ENCODE results near the gene ZNF335.
A peak's percentile ranks its signal among the peaks of the same experiment; 100 is the strongest.
"Not testable (repeated sequence)": the region's sequence is repeated elsewhere in the genome, so short reads cannot be mapped to it uniquely, and the experiment has no call there.

Gene ZNF335

DNA sequence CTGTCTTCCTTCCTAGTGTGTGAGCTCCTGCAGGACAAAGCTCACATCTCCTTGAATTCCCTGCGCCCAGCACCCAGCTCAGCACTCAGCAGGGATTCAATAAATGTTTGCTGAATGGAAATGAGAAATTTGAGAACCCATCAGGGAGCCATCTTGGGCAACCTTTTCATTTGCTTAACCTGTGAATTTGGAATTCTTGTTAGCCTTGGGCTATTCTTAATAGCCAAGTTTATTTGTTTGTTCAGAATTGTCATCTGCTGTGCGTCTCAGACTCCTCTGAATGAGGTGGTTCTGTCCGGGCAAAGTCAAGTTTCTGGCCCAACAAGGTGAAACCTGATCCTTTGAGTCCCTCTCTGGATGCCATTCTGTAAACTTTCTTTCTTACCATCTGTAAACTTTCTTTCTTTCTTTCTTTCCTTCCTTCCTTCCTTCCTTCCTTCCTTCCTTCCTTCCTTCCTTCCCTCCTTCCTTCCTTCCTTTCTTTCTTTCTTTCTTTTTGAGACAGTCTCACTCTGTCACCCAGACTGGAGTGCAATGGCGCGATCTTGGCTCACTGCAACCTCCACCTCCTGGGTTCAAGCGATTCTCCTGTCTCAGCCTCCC, 23.6 kb upstream of the ZNF335 start:
- H3K27ac ChIP-seq (ENCODE audit: low read length, poor library complexity, severe bottlenecking); H3K23ac ChIP-seq (ENCODE audit: low read length in 2 of 2); H3K14ac ChIP-seq (ENCODE audit: low read length in 2 of 2); H2BK5ac ChIP-seq (ENCODE audit: low read depth, low read length, poor library complexity, severe bottlenecking); H3K4me3 ChIP-seq (ENCODE audit: insufficient read depth in 1 of 2, low read depth in 1 of 2, low read length in 2 of 2); H2BK12ac ChIP-seq (ENCODE audit: low read length in 2 of 2); DNase-seq; H3K36me3 ChIP-seq (ENCODE audit: control insufficient read depth in 1 of 2, insufficient read depth in 2 of 2, low read depth in 1 of 2, low read length in 2 of 2); H2AK5ac ChIP-seq (ENCODE audit: low read length, severe bottlenecking); H3K79me1 ChIP-seq (replicated peaks; ENCODE audit: low read length, poor library complexity, severe bottlenecking); H2AFZ ChIP-seq (ENCODE audit: low read depth, low read length); H2BK15ac ChIP-seq (ENCODE audit: low read depth, poor library complexity, severe bottlenecking); H3K4me1 ChIP-seq (ENCODE audit: control insufficient read depth, insufficient read depth, low read depth, low read length); H3K4ac ChIP-seq (ENCODE audit: low read depth in 1 of 2, low read length in 2 of 2); H3K4me2 ChIP-seq (ENCODE audit: low read length, poor library complexity, severe bottlenecking); H2BK120ac ChIP-seq (ENCODE audit: low read depth, low read length); H3K9me3 ChIP-seq (ENCODE audit: control insufficient read depth, low read length); H4K8ac ChIP-seq (ENCODE audit: low read length); H3K18ac ChIP-seq (ENCODE audit: low read depth in 1 of 2, low read length in 2 of 2); H4K91ac ChIP-seq (ENCODE audit: low read length); H3K9ac ChIP-seq (ENCODE audit: low read length): not testable (repeated sequence)
- H3K27me3 ChIP-seq (ENCODE audit: control insufficient read depth in 1 of 2, insufficient read depth in 1 of 2, low read length in 2 of 2): peaks cover 38 to 57% of the 10 kb centered on the region in 2 experiments
- 84% methylated on average over 6 of the region's 6 CpGs for WGBS

DNA sequence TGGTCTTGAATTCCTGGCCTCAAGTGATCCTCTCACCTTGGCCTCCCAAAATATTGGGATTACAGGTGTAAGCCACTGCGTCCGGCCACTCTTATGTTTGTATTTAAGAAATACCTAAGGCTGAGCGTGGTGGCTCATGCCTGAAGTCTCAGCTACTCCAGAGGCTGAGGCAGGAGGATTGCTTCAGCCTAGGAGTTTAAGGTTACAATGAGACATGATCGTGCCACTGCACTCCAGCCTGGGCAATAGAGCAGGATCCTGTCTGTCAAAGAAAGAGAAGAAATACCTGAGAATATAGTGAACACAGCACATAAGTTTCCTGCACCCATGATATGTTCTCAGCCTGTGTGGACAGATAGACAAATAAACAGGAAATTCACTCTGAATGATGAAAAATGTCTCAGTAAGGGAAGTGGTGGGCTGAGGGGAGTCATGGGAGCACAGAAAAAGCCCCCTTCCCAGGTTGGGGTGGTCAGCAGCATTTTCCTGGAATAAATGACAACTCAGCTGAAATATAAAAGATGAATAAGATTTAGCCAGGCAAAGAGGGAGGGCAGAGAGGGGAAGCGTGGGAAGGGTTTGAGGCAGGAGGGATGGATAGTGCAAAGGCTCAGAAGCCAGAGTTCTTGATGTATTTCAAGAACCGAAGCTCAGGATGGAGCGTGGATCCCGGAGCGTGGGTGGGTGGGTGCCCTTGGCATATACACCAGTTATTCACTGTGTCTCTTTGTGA, 22.9 kb upstream of the ZNF335 start:
- Histone ChIP-seq H2BK5ac (ENCODE audit: low read depth, low read length, poor library complexity, severe bottlenecking) (no peak overlapping the region), H4K91ac (ENCODE audit: low read length) (no peak overlapping the region), H3K79me1 (replicated peaks; ENCODE audit: low read length, poor library complexity, severe bottlenecking) (no peaks in the 10 kb centered on the region), H3K18ac (ENCODE audit: low read depth in 1 of 2, low read length in 2 of 2) (no peak overlapping the region), H3K4me2 (ENCODE audit: low read length, poor library complexity, severe bottlenecking) (no peak overlapping the region), H3K4ac (ENCODE audit: low read depth in 1 of 2, low read length in 2 of 2) (no peak overlapping the region), H4K8ac (ENCODE audit: low read length) (no peak overlapping the region), H2AFZ (ENCODE audit: low read depth, low read length) (no peak overlapping the region), H3K27me3 (ENCODE audit: control insufficient read depth in 1 of 2, insufficient read depth in 1 of 2, low read length in 2 of 2) (peaks cover 34 to 54% of the 10 kb centered on the region in 2 experiments), H3K4me3 (ENCODE audit: insufficient read depth in 1 of 2, low read depth in 1 of 2, low read length in 2 of 2) (no peak overlapping the region), H2AK5ac (ENCODE audit: low read length, severe bottlenecking) (no peak overlapping the region), H3K4me1 (ENCODE audit: control insufficient read depth, insufficient read depth, low read depth, low read length) (peaks cover 2% of the 10 kb centered on the region), H3K9ac (ENCODE audit: low read length) (no peak overlapping the region), H2BK120ac (ENCODE audit: low read depth, low read length) (no peak overlapping the region), H3K23ac (ENCODE audit: low read length in 2 of 2) (no peak overlapping the region), H2BK12ac (ENCODE audit: low read length in 2 of 2) (no peak overlapping the region), H3K14ac (ENCODE audit: low read length in 2 of 2) (no peak overlapping the region), H3K36me3 (ENCODE audit: control insufficient read depth in 1 of 2, insufficient read depth in 2 of 2, low read depth in 1 of 2, low read length in 2 of 2) (no peaks in the 10 kb centered on the region), H2BK15ac (ENCODE audit: low read depth, poor library complexity, severe bottlenecking) (no peak overlapping the region), H3K9me3 (ENCODE audit: control insufficient read depth, low read length) (no peaks in the 10 kb centered on the region), H3K27ac (ENCODE audit: low read length, poor library complexity, severe bottlenecking) (no peak overlapping the region)
- 80% methylated on average over 9 of the region's 9 CpGs for WGBS
- DNase-seq: no peak

DNA sequence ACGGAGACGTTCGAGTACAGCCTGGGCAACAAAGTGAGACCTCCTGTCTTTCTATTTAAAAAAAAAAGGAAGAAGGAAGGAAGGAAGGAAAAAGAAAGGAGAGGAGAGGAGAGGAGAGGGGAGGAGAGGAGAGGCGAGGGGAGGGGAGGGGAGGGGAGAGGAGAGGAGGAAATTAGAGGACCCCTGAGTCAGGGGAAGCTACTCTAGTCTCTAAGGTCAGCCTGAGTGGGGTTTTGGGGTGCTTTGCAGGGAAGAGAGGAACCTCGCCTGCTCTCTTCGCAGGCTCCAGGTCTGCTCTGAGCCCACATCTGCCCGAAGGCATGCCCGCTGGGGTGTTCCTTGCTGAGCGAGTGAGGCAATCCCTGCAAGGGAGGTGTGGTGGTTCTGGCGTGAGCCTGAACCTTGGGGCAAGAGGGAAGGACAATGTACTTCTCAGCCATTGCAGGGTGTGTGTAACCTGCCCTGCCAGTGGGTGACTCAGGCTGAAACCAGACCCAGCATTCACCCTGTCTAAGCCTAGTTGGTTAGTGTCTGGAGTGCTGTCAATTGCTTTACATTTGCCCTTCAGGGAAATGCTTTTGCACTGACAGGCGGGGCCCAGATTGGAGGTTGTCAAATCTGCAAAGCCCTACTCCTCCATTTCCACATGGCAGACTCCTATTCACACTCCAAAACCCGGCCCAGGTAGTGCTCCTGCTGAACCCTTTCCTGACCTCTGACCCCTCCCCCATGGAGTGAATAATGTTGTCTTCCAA, 21.4 kb upstream of the ZNF335 start:
- H3K9ac ChIP-seq (ENCODE audit: low read length): no peak overlapping the region
- H3K9me3 ChIP-seq (ENCODE audit: control insufficient read depth, low read length): no peaks in the 10 kb centered on the region
- no peak overlapping the region for H2AFZ ChIP-seq (ENCODE audit: low read depth, low read length)
- no peak overlapping the region for H3K4ac ChIP-seq (ENCODE audit: low read depth in 1 of 2, low read length in 2 of 2)
- H3K14ac ChIP-seq (ENCODE audit: low read length in 2 of 2): no peak overlapping the region
- no peak overlapping the region for H2AK5ac ChIP-seq (ENCODE audit: low read length, severe bottlenecking)
- H4K91ac ChIP-seq (ENCODE audit: low read length): no peak overlapping the region
- H2BK12ac ChIP-seq (ENCODE audit: low read length in 2 of 2): no peak overlapping the region
- H3K4me3 ChIP-seq (ENCODE audit: insufficient read depth in 1 of 2, low read depth in 1 of 2, low read length in 2 of 2): no peak overlapping the region
- H2BK5ac ChIP-seq (ENCODE audit: low read depth, low read length, poor library complexity, severe bottlenecking): no peak overlapping the region
- H3K79me1 ChIP-seq (replicated peaks; ENCODE audit: low read length, poor library complexity, severe bottlenecking): no peaks in the 10 kb centered on the region
- WGBS: 76% methylated on average over 12 of the region's 12 CpGs
- H3K23ac ChIP-seq (ENCODE audit: low read length in 2 of 2): no peak overlapping the region
- no peaks in the 10 kb centered on the region for H3K36me3 ChIP-seq (ENCODE audit: control insufficient read depth in 1 of 2, insufficient read depth in 2 of 2, low read depth in 1 of 2, low read length in 2 of 2)
- no peak overlapping the region for H2BK15ac ChIP-seq (ENCODE audit: low read depth, poor library complexity, severe bottlenecking)
- H3K27ac ChIP-seq (ENCODE audit: low read length, poor library complexity, severe bottlenecking): no peak overlapping the region
- no peak overlapping the region for H4K8ac ChIP-seq (ENCODE audit: low read length)
- H3K18ac ChIP-seq (ENCODE audit: low read depth in 1 of 2, low read length in 2 of 2): no peak overlapping the region
- H3K27me3 ChIP-seq (ENCODE audit: control insufficient read depth in 1 of 2, insufficient read depth in 1 of 2, low read length in 2 of 2): peaks cover 20 to 54% of the 10 kb centered on the region in 2 experiments
- no peak overlapping the region for H3K4me2 ChIP-seq (ENCODE audit: low read length, poor library complexity, severe bottlenecking)
- DNase-seq: peak; percentile 15
- peaks cover 2% of the 10 kb centered on the region for H3K4me1 ChIP-seq (ENCODE audit: control insufficient read depth, insufficient read depth, low read depth, low read length)
- H2BK120ac ChIP-seq (ENCODE audit: low read depth, low read length): no peak overlapping the region

- no peak overlapping the region for H2BK120ac ChIP-seq (ENCODE audit: low read depth, low read length)
- no peak overlapping the region for H3K4ac ChIP-seq (ENCODE audit: low read depth in 1 of 2, low read length in 2 of 2)
- H3K4me1 ChIP-seq (ENCODE audit: control insufficient read depth, insufficient read depth, low read depth, low read length): peaks cover 2% of the 10 kb centered on the region
- no peak for DNase-seq
- H3K27me3 ChIP-seq (ENCODE audit: control insufficient read depth in 1 of 2, insufficient read depth in 1 of 2, low read length in 2 of 2): peaks cover 6 to 43% of the 10 kb centered on the region in 2 experiments
- H2BK5ac ChIP-seq (ENCODE audit: low read depth, low read length, poor library complexity, severe bottlenecking): no peak overlapping the region
- no peak overlapping the region for H3K9ac ChIP-seq (ENCODE audit: low read length)
- H4K91ac ChIP-seq (ENCODE audit: low read length): no peak overlapping the region
- no peak overlapping the region for H2BK12ac ChIP-seq (ENCODE audit: low read length in 2 of 2)
- 79% methylated on average over 3 of the region's 3 CpGs for WGBS
- H3K36me3 ChIP-seq (ENCODE audit: control insufficient read depth in 1 of 2, insufficient read depth in 2 of 2, low read depth in 1 of 2, low read length in 2 of 2): no peaks in the 10 kb centered on the region
- H4K8ac ChIP-seq (ENCODE audit: low read length): no peak overlapping the region
- no peak overlapping the region for H3K4me2 ChIP-seq (ENCODE audit: low read length, poor library complexity, severe bottlenecking)
- H3K4me3 ChIP-seq (ENCODE audit: insufficient read depth in 1 of 2, low read depth in 1 of 2, low read length in 2 of 2): no peak overlapping the region
- no peak overlapping the region for H2AFZ ChIP-seq (ENCODE audit: low read depth, low read length)
- no peak overlapping the region for H3K27ac ChIP-seq (ENCODE audit: low read length, poor library complexity, severe bottlenecking)
- no peaks in the 10 kb centered on the region for H3K9me3 ChIP-seq (ENCODE audit: control insufficient read depth, low read length)
- H3K23ac ChIP-seq (ENCODE audit: low read length in 2 of 2): no peak overlapping the region
- H3K18ac ChIP-seq (ENCODE audit: low read depth in 1 of 2, low read length in 2 of 2): no peak overlapping the region
- H2AK5ac ChIP-seq (ENCODE audit: low read length, severe bottlenecking): no peak overlapping the region
- no peak overlapping the region for H2BK15ac ChIP-seq (ENCODE audit: low read depth, poor library complexity, severe bottlenecking)
- H3K14ac ChIP-seq (ENCODE audit: low read length in 2 of 2): no peak overlapping the region
- H3K79me1 ChIP-seq (replicated peaks; ENCODE audit: low read length, poor library complexity, severe bottlenecking): no peaks in the 10 kb centered on the region
Observed at GRCh38 chr20:45991616-45992015, 19.6 kb upstream of the ZNF335 start.
